Coronary artery (tissue), 2 donors: ENCODE measurements around the gene ADSS2.

Experiments
- DNase-seq: peaks from one replicate; pipeline ENCODE4 v3.0.0-alpha.2; 2017; ENCODE audit warnings: low spot score
- H3K27ac ChIP-seq, 2 donors: fragments of 200-600 bp; sonication (generic); one replicate each; pipeline ENCODE4 v1.5.1; 2016 to 2019
- H3K4me3 ChIP-seq: fragments of 200-600 bp; sonication (generic); 2 replicates; pipeline ENCODE4 v1.5.1; 2016; ENCODE audit warnings: mild to moderate bottlenecking, moderate library complexity
- TF ChIP-seq, protein P1 (sequence below): fragments of 200-600 bp; sonication (generic); IDR thresholded peaks from one replicate; pipeline ENCODE4 v1.5.1; 2019; ENCODE audit warnings: antibody characterized with exemption

Gene ADSS2

GRCh38 chr1:244431166-244431565 lies 20.5 kb downstream of the ADSS2 start:
- Histone ChIP-seq H3K27ac (no peak overlapping the region), H3K4me3 (no peak overlapping the region)
- no peak for DNase-seq
- TF ChIP-seq, protein P1, sequence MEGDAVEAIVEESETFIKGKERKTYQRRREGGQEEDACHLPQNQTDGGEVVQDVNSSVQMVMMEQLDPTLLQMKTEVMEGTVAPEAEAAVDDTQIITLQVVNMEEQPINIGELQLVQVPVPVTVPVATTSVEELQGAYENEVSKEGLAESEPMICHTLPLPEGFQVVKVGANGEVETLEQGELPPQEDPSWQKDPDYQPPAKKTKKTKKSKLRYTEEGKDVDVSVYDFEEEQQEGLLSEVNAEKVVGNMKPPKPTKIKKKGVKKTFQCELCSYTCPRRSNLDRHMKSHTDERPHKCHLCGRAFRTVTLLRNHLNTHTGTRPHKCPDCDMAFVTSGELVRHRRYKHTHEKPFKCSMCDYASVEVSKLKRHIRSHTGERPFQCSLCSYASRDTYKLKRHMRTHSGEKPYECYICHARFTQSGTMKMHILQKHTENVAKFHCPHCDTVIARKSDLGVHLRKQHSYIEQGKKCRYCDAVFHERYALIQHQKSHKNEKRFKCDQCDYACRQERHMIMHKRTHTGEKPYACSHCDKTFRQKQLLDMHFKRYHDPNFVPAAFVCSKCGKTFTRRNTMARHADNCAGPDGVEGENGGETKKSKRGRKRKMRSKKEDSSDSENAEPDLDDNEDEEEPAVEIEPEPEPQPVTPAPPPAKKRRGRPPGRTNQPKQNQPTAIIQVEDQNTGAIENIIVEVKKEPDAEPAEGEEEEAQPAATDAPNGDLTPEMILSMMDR, result no peak

GRCh38 chr1:244429818-244430217 lies 21.9 kb downstream of the ADSS2 start:
- H3K4me3 ChIP-seq, result no peak overlapping the region
- no peak for DNase-seq
- no peak overlapping the region for H3K27ac ChIP-seq
- TF ChIP-seq, protein P1, result no peak

GRCh38 chr1:244427647-244428046 lies 24.1 kb downstream of the ADSS2 start:
- no peak for DNase-seq
- TF ChIP-seq, protein P1, result no peak
- no peak overlapping the region for H3K4me3 ChIP-seq
- no peak overlapping the region for H3K27ac ChIP-seq

GRCh38 chr1:244424649-244425334 lies 26.9 kb downstream of the ADSS2 start:
- H3K27ac ChIP-seq, result no peak overlapping the region
- TF ChIP-seq, protein P1, result no peak

DNA sequence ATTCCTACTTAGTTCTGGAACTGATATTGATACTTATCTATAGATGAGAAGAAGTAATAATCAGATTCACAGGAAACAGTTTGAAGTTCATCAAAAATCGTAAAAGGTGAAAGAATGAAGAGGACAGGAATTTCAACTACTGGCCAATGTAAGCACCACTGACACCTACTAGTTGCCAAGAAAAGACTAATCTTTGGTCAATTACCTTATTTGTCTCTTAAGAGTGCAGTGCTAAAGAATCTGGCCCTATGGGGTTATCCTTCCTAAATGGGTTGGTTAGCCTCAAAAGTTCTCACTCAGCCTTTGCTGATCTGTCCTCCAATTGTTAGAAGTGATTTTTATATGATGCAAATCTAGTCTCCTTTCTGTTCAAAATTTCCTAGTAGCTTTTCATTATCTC lies 29.5 kb downstream of the ADSS2 start:
- Histone ChIP-seq H3K4me3 (no peak overlapping the region), H3K27ac (no peak overlapping the region)
- TF ChIP-seq, protein P1, result no peak
- no peak for DNase-seq

More at GRCh38 chr1:244424649-244425334, 26.9 kb downstream of the ADSS2 start:
- H3K4me3 ChIP-seq, result no peak overlapping the region
- no peak for DNase-seq

DNA sequence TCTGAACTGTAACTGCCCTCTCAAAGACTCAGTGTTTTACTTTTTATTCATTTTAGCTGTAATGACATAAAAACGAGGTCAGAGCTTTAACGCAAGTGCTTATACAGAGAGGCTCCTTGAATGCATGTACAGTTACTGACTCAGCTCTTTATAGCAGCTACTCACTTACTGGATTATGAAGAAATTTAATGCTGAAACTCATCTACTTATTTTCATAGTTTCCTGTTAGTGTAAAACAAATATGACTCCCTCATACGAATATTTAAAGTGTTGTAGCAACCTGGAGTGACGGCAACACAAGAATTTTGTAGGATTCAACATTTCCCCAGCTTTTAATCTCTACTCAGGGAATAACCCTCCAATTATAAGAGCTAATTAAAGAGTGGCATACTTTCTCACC lies 32.7 kb downstream of the ADSS2 start:
- Histone ChIP-seq H3K4me3 (no peak overlapping the region), H3K27ac (no peak overlapping the region)
- no peak for DNase-seq
- TF ChIP-seq, protein P1, result no peak

GRCh38 chr1:244414543-244414942 lies 37.2 kb downstream of the ADSS2 start:
- no peak for DNase-seq
- TF ChIP-seq, protein P1, result no peak
- Histone ChIP-seq H3K27ac (no peak overlapping the region), H3K4me3 (no peak overlapping the region)
